GM21528 (cell line): Measurements from ENCODE around the gene INPP5D.
A peak's percentile ranks its signal among the peaks of the same experiment; 100 is the strongest.

Experiments
- ATAC-seq: cut with Tn5 transposase; IDR thresholded peaks from one replicate; pipeline ENCODE4 v1.9.1; 2021; ENCODE audit warnings: mild to moderate bottlenecking, moderate library complexity; ENCODE audit not compliant: unreplicated experiment, low FRiP score

The INPP5D gene

GRCh38 chr2:233225230-233226068 lies 165.3 kb downstream of the INPP5D start:
- ATAC-seq = no peak

- no peak for ATAC-seq
These were observed 166.4 kb downstream of the INPP5D start for GRCh38 chr2:233226511-233227031.

- no peak for ATAC-seq
These were observed 167.3 kb downstream of the INPP5D start for GRCh38 chr2:233227346-233227978.

GRCh38 chr2:233228376-233228775 lies 168.2 kb downstream of the INPP5D start:
- ATAC-seq = no peak

- ATAC-seq = no peak
These were observed 173.6 kb downstream of the INPP5D start for GRCh38 chr2:233233618-233234230.

GRCh38 chr2:233234264-233234663 lies 174.1 kb downstream of the INPP5D start:
- no peak for ATAC-seq

- ATAC-seq = no peak
These were observed 174.9 kb downstream of the INPP5D start for GRCh38 chr2:233234996-233235395.

GRCh38 chr2:233235977-233236376 lies 175.8 kb downstream of the INPP5D start:
- ATAC-seq = no peak

- no peak for ATAC-seq
These were observed 176.9 kb downstream of the INPP5D start for GRCh38 chr2:233236820-233237589.

GRCh38 chr2:233240897-233241296 lies 180.8 kb downstream of the INPP5D start:
- ATAC-seq = peak; percentile 56

- no peak for ATAC-seq
These were observed 181.7 kb downstream of the INPP5D start for GRCh38 chr2:233241803-233242202.

GRCh38 chr2:233242231-233242927 lies 182.2 kb downstream of the INPP5D start:
- ATAC-seq = no peak

- ATAC-seq = no peak
These were observed 183.2 kb downstream of the INPP5D start for GRCh38 chr2:233243348-233243747.

GRCh38 chr2:233244818-233245217 lies 184.7 kb downstream of the INPP5D start:
- ATAC-seq = no peak

- no peak for ATAC-seq
These were observed 185.3 kb downstream of the INPP5D start for GRCh38 chr2:233245406-233245805.

- ATAC-seq = no peak
These were observed 187.0 kb downstream of the INPP5D start for GRCh38 chr2:233247116-233247515.

- ATAC-seq = no peak
These were observed 187.6 kb downstream of the INPP5D start for GRCh38 chr2:233247744-233248143.

GRCh38 chr2:233248999-233249398 lies 188.9 kb downstream of the INPP5D start:
- no peak for ATAC-seq

- ATAC-seq = no peak
These were observed 190.4 kb downstream of the INPP5D start for GRCh38 chr2:233250568-233250967.

- no peak for ATAC-seq
These were observed 190.8 kb downstream of the INPP5D start for GRCh38 chr2:233250985-233251305.
